HG02759 (cell line): Measurements from ENCODE around the gene CLMN.
"Not testable (repeated sequence)": the region's sequence is repeated elsewhere in the genome, so short reads cannot be mapped to it uniquely, and the experiment has no call there.

Source experiments
- ATAC-seq: cut with Tn5 transposase; IDR thresholded peaks from one replicate; pipeline ENCODE4 v1.9.1; 2021; ENCODE audit warnings: mild to moderate bottlenecking, moderate library complexity; ENCODE audit not compliant: unreplicated experiment

CLMN gene

DNA sequence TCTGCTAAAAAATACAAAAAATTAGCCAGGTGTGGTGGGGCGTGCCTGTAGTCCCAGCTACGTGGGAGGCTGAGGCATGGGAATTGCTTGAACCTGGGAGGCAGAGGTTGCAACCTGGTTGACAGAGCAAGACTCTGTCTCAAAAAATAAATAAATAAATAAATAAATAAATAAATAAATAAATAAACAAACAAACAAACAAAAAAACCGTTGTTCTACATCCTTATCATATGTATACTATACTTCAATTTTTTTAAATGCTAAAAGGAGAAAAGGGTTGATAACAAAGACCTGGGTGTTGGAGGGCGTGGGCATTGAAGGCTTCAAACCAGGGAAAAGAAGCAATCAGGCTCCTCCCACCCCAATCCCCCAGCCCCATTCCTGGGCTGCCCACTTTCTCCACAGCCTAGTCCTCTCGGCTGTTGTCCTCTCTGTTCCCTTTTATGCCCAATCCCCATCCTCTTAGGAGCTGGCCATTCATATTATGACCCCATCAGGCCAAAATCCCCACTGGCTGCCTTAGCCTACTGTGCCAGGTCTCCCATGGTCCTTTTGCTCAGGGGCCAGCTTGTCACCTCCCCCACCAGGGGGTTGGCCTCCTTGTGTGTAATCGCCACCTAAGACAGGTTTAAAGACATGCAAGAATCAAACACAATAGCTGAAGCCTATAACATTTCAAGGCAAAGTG, 30.2 kb downstream of the CLMN start:
- no peak for ATAC-seq

DNA sequence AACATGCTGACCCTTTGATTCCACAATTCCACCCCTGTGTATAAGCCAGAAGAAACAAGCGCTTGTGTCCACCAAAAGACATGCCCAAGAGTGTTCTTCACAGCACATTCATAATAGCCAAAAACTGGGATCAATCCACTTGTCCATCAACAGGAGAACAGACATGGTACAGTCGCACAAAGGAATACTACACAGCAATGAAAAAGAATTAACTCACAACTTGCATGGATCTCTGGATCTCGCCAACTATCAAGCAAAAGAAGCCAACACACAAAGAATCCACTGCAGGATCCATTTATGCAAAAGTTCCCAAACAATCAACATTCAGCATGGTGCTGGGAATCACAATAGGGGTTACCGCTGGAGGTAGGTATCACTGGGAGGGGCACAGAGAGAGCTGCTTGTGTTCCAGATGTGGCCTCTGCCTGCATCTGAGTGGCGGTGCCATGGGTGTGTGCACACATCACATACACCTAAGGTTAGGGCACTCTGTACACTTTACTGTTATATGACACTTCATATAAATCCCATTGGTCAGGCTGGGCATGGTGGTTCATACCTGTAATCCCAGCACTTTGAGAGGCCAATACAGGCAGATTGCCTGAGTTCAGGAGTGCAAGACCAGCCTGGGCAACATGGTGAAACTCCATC, 30.9 kb downstream of the CLMN start:
- no peak for ATAC-seq

DNA sequence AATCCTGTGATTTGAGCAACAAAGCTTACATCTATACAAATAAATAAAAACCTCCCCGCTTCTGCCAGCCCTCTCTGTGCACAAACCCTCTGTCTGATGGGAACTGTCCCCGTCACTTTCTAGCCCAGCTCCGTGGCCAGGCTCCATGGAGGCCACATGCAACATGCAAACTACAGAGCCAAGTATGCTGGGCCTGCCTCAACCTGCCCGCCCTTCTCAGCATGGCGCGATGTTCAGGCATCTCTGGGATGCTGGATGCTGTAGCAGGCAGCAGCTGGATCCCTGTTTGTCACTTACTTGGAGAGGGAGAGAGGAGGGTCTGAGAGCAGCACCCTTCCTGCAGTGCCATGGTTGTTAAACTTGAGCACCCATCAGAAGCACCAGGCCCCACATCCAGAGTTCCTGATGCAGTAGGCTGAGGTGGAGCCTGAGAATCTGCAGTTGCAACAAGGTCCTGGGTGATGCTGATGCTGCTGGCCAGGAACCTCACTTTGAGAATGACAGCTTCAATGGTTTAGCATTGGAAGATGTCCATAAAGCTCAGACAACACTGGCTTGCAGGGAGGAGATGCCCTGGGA, 32.4 kb downstream of the CLMN start:
- no peak for ATAC-seq

DNA sequence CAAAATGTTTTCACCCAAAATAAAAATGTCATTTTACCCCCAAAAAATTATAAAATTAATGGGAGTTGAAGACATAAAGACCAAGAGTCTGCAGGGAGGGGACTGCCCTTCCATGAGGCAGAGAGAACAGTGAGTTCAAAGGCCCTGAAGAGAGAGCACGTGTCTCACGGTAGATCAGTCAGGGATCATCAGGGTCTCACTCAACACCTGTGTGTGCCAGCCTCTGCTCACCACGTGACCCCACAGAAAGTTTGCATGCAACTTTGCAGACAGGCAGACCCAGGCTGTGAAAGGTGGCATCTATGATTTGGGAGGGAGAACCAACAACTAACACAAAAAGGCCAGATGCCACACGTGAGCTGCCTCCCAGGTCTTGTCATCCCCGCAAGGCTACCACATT, 33.1 kb downstream of the CLMN start:
- ATAC-seq, result no peak

- no peak for ATAC-seq
Observed at GRCh38 chr14:95285566-95285965, 34.1 kb downstream of the CLMN start.

DNA sequence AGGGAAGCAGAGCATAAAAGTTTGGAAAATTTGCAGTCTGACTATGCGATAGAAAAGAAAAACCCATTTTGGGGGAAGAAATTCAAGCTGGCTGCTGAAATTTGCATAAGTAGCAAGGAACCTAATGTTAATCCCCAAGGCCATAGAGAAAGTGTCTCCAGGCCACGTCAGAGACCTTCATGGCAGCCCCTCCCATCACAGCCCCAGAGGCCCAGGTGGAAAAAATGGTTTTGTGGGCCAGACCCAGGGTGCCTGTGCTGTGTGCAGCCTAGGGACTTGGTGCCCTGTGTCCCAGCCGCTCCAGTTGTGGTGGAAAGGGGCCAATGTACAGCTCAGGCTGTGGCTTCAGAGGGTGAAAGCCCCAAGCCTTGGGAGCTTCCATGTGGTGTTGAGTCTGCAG, 35.9 kb downstream of the CLMN start:
- ATAC-seq, result not testable (repeated sequence)

GRCh38 chr14:95282986-95283380, 36.7 kb downstream of the CLMN start:
- ATAC-seq, result not testable (repeated sequence)

DNA sequence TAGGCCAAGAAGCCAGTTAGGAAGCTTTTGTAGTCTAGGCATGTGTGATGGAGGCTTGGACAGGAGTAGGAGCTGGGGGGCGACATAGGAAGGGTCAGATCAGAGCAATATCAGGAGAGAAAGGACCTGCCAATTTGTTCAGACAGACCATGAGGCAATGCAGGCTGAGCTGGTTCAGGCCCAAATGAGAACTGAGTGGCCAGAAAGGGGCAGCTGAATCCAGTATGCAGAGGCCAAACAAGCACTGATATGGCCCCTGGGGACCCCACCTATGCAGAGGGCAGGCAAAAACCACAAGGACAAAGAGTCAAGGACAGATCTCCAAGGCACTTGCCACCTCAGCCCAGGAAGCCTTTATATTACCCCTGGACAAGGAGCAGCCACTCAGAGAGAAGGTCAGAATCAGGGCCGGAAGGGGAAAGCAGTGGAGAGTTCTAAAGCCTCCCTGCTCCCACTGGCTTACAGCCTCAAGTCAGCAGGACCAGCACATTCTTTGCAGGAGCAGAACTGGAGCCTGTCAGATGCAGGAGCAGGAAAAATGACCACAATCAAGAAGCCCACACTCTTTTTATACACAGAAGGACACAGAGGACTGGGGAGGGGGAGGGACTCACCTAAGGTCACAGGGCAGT, 37.2 kb downstream of the CLMN start:
- no peak for ATAC-seq

- ATAC-seq, result no peak
Observed at GRCh38 chr14:95281560-95282176, 38.0 kb downstream of the CLMN start.

DNA sequence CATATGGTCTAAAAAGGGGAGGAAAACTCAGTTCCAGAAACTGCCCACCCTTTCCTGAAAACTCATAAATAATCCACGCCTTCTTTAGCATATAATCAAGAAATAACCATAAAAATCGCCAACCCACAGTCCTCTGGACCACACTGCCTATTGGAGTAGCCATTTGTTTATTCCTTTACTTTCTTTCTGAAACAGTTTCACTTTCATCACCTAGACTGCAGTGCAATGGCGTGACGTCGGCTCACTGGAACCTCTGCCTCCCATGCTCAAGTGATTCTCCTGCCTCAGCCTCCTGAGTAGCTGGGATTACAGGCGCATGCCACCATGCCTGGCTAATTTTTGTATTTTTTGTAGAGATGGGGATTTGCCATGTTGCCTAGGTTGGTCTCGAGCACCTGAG, 44.2 kb downstream of the CLMN start:
- no peak for ATAC-seq

DNA sequence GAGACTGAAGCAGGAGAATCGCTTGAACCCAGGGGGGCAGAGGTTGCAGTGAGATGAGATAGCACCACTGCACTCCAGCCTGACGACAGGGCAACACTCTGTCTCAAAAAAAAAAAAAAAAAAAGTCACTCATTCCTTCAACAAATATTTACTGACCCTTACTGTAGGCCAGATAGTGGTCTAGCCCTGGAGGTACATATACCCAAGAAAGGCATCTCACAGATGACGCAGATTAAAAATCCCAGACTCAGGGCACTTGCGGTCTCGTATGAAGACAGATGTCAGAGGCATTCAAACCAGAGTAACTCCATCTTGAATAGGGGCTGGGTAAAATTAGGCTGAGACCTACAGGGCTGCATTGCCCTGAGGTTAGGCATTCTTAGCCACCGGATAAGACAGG, 44.8 kb downstream of the CLMN start:
- ATAC-seq, result no peak

DNA sequence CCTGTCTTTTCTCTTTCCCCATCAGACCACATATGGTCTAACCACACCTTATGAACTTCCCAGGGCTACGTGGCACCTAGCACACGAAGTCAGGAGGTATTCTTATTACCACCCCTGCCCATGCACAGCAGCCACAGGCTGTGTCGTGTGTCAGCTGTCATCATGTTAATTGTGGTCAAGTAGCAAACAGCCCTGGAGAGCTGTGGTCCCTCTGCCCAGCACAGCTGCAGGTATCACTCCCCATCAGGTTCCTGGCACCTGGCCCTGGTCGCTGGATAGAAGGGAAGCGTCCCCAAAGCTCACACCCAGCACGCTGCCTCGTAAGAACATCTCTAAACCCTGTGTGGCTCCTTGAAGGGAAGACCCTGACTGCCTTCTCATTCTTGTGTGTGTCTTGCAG, 45.4 kb downstream of the CLMN start:
- ATAC-seq, result no peak

DNA sequence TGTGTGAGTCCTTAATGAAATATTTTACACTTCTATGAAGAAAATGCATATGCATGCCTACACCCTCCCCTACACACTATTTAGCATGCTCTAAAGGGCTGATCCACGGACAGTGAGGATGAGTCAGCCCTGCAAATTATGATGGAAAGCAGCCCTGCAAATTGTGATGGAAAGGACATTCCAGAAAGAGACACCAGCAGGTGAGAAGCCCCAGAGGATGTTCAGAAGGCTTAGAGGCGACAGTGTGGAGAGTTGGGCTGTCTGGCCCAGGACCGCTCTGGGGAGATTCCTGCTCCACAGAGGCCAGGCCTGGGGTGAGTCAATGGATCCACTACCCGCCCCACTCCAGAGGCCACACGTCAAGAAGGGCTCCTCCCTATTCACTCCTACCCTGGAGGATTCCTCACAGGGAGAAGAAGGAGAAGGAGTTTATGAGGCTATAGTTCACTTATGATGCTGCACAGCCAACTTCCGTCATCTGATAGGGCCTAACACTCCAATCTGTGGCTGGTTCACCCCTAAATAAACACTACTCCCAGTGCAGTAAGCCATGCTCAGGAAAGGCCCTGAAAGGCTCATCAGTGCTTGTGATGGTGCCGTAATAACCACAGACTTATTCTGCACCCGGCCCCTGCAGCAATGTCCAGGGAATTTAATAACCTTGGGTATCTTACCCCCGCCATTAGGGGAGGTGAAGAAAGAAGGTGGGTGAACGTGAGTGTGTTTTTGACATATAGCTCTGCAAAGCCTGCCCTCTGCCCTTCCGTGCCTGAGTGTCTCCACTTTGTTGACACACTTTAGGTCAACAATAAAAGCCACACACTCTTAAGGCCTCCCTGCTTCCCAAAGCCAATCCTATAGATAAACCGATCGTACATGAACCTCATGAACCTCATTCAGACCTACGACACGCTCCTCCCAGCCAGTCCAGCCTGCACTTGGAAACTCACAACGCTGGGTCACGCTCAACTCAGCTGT, 46.4 kb downstream of the CLMN start:
- no peak for ATAC-seq

DNA sequence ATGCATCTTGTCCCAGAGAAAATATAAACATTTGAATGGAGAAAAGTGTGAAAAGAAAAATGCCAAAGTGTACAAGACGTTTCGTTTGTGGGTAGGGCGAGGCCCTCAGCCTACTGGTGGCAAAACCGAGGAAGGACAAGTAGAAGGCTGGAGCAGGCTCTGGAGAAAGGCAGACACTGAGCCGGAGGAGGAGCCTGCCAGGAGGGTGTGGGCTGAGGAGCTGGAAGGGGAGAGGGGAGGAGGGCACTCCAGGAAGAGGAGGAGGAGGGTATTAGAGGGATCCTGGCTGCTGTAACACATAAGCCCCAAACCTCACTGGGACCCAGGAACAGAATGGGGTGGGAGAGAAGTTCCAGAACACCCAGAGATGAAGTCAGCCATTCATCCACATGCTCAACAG, 47.7 kb downstream of the CLMN start:
- no peak for ATAC-seq

DNA sequence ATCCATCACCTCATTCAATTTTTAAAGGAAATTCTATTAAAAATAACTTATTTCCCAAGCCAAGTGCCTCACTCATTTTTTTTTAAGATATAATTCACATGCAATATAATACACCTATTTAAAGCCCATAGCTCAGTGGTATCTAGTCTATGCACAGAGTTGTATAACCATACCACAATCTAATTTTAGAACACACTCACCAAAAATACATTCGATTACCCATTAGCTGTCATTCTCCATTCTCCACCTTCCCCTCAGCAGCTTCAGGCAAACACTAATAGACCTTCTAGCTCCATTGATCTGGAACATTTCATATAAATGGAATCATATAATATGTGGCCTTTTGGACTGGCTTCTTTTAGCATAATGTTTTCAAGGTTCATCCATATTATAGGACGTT, 49.5 kb downstream of the CLMN start:
- ATAC-seq, result peak; percentile 27

GRCh38 chr14:95269493-95269892, 50.2 kb downstream of the CLMN start:
- ATAC-seq, result no peak

DNA sequence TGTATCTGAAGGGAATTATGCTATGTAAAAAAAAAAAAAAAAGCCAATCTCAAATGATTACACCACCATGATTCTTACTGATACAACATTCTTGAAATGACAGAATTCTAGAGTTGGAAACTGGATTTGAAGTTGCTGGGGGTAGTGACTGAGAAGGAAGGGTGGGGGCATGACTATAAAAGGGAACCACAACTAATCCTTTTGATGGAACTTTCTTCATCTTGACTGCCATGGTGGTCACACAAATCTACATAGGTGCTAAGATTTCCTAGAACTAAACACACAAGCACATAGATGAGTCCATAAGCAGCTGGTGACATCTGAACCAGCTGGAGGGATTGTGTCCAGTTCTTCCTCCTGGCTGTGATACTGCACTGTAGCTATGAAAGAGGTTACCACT, 51.4 kb downstream of the CLMN start:
- no peak for ATAC-seq

- no peak for ATAC-seq
Observed at GRCh38 chr14:95267306-95267705, 52.4 kb downstream of the CLMN start.

DNA sequence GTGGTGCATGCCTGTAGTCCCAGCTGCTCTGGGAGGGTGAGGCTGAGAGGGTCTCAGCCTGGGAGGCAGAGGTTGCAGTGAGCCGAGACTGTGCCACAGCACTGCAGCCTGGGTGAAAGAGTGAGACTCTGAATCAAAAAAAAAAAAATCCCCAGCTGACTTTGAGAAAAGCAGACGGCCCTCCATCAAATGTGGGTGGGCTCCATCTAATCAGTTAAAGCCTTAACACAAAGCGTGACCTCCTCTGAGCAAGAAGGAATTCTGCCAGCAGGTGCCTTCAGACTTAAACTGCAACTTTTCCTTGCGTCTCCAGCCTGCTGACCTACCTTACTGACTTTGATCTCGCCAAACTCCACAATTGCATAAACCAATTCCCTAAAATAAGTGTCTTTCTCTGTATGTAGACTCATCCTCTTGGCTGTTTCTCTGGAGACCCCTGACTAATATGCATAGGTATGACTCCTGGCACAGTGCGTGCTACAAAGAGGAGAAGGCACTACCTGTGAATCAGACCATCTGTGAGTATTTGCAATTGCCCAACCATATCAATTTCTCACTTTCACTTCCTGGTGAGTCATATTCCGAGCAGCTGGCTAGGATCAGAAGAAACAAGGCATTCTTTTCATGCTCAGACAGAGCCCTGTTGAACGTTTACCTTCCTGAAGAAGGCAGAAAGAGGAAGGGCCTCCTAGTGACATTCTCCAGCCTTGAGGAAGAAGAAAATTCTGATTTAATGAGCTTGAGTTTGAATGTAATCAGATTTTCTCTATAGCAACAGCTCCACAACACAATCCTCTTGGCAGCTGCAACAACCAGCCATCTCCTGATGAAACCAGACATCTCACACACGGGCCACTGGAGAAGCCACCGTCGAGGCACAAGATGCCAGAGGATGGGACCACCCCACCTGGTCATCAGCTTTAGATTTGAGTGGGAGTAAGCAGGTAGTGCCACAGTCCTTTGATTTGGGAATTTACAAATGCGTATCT, 54.3 kb downstream of the CLMN start:
- ATAC-seq, result peak; percentile 93
